ENCODE data around the gene OR2A14.

- TF ChIP-seq, protein P1, sequence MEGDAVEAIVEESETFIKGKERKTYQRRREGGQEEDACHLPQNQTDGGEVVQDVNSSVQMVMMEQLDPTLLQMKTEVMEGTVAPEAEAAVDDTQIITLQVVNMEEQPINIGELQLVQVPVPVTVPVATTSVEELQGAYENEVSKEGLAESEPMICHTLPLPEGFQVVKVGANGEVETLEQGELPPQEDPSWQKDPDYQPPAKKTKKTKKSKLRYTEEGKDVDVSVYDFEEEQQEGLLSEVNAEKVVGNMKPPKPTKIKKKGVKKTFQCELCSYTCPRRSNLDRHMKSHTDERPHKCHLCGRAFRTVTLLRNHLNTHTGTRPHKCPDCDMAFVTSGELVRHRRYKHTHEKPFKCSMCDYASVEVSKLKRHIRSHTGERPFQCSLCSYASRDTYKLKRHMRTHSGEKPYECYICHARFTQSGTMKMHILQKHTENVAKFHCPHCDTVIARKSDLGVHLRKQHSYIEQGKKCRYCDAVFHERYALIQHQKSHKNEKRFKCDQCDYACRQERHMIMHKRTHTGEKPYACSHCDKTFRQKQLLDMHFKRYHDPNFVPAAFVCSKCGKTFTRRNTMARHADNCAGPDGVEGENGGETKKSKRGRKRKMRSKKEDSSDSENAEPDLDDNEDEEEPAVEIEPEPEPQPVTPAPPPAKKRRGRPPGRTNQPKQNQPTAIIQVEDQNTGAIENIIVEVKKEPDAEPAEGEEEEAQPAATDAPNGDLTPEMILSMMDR (conservative IDR thresholded peaks at IDR 0.05; ENCODE audit: low read depth in 2 of 2), result no peak
- no peak for TF ChIP-seq EZH2 (IDR thresholded peaks at IDR 0.05; ENCODE audit: low read depth, unreplicated experiment)
Measured at GRCh38 chr7:144158861-144159260, 35.9 kb downstream of the OR2A14 start.
